ENCODE data around the gene RGL1.

The RGL1 gene

DNA sequence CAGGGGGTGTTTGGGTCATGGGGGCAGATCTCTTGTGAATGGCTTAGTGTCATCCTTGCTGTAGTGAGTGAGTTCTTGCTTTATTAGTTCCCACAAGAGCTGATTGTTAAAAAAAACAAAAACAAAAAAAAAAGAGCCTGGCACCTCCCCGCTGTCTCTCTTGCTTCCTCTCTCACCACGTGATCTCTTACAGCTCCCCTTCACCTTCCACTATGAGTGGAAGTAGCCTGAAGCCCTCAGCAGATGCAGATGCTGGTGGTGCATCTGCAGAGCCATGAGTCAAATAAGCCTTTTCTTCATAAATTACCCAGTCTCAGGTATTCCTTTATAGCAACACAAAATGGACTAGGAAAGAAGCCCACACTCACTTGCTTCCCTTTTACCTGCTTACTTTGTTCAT, 17.2 kb upstream of the RGL1 start:
- DNase-seq, result no peak

DNA sequence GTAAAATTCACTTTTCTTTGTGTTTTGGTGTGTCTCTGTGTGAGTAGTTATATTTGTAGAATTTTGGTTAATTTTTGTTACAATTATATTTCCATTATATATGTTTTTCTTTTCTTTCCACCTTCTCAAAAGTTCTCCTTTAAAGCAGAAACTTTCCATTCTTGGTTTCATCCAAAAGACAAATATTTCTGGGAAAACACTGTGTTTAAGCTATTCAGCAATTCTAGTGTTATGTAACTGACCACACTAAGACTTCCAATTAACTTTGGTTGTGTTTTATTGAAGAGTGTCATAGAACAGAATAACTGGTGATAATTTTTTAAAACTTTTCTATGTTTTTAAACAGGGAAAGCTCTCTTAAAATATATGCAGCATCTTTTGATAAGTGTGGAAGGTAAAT, 13.6 kb upstream of the RGL1 start:
- DNase-seq, result no peak

DNA sequence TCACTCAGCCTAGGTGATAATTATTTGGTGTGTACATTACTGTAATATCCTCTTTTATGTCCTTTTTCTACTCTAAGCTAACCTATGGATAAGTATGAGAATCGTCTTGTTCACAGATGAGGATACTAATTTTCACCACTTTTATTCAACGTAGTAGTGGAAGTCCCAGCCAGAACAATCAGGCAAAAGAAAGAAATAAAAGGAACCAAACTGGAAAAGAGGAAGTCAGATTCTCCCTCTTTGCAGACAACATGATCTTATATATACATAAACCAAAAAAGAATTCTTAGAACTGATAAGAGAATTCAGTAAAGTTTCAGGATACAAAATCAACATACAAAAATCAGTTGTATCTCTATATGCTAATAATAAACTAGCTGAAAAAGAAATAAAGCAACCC, 12.6 kb upstream of the RGL1 start:
- DNase-seq, result no peak

GRCh38 chr1:183794088-183794487, 10.8 kb upstream of the RGL1 start:
- no peak for DNase-seq

GRCh38 chr1:183800449-183800848, 4.5 kb upstream of the RGL1 start:
- no peak for DNase-seq

DNA sequence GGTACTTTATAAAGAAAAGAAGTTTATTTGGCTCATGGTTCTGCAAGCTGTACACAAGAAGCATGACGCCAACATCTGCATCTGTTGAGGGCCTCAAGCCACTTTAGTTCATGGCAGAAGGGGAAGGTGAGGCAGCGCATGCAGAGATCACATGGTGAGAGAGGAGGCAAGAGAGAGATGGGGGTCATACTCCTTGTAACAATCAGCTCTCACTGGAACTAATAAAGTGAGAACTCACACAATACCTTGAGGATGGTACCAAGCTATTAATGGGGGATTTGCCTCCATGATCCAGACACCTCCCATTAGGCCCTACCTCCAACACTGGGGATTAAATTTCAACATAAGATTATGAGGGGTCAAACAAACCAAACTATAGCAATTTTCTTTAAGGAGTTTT, 3.3 kb upstream of the RGL1 start:
- no peak for DNase-seq

- DNase-seq, result no peak
These were observed 533 bp upstream of the RGL1 start for GRCh38 chr1:183804387-183804786.

GRCh38 chr1:183806125-183806524, 1.2 kb downstream of the RGL1 start:
- DNase-seq, result no peak

DNA sequence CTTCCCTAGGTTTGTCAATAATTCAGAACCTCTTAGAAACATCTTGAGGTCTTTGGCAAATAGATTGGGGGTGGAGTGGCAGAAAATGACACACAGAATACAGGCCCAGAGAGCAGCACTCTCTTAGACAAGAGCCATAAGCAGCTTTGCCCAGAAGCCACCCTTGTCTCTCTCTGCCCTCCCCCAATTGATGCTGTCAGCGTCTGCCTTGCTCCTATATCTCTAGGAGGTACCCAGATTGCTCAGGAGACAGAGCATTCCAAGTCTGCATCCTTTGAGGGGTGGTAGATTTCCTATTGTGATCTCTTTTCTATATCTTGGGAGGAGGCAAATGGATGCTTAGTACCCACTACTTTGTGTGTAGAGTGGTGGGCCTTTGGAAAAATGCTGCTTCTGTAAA, 1.8 kb downstream of the RGL1 start:
- DNase-seq, result no peak

GRCh38 chr1:183807549-183808168, 2.7 kb downstream of the RGL1 start:
- DNase-seq, result no peak

- no peak for DNase-seq
These were observed 3.5 kb downstream of the RGL1 start for GRCh38 chr1:183808296-183809027.

- DNase-seq, result no peak
These were observed 5.2 kb downstream of the RGL1 start for GRCh38 chr1:183810121-183810520.

DNA sequence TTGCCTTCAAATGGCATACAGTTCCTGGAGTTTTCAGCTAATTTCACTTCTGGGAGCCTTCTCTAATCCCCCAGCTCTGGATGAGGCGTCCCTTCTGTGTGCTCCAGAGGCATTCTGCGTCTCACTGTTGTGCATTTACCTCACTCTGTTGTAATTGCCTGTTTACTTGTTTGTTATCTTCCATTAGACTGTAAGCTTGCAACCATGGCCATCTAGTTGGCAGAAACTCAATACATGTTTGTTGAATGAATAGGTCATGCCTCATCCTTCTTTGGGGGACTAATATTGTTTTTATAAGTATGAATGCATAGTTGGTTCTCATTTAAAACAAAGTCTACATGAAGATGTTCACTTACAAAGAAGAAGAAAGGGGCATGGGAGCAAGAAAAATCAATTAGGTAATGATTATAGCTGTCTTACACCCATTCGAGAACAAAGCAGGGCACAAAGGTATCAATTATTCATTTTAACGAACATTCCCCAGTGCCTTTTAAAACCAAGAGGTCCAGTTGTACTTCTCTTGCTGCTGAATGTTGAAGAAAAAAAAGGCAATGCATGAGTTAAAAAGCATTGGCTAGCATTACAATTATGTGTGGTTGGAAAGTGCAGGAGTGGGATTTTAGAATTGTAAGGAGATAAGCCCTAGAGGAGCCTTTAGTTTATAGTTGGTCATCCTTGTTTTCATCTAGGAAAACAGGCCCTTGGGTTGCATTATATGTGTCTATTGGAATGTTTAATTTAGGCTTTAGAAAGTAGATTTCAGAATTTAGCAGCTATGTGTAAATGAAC, 6.0 kb downstream of the RGL1 start:
- DNase-seq, result no peak

DNA sequence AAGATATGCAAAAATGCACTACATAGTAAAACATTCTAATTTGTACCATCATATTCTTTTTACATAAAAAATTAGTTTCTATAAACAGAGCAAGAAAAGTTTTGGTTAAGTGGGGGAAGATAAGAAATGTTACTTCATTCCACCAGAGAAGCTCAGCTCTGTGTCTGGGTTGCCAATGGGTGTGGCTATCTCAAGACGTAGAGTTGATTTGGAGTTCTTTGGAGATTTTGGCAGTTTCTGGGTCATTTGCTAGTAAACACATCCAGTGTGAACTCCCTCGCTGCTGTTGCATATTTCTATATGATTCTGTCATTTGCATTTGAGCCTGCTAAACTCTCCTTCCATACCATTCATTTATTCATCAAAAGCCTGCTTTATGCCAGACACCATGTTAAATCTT, 7.2 kb downstream of the RGL1 start:
- DNase-seq, result no peak

DNA sequence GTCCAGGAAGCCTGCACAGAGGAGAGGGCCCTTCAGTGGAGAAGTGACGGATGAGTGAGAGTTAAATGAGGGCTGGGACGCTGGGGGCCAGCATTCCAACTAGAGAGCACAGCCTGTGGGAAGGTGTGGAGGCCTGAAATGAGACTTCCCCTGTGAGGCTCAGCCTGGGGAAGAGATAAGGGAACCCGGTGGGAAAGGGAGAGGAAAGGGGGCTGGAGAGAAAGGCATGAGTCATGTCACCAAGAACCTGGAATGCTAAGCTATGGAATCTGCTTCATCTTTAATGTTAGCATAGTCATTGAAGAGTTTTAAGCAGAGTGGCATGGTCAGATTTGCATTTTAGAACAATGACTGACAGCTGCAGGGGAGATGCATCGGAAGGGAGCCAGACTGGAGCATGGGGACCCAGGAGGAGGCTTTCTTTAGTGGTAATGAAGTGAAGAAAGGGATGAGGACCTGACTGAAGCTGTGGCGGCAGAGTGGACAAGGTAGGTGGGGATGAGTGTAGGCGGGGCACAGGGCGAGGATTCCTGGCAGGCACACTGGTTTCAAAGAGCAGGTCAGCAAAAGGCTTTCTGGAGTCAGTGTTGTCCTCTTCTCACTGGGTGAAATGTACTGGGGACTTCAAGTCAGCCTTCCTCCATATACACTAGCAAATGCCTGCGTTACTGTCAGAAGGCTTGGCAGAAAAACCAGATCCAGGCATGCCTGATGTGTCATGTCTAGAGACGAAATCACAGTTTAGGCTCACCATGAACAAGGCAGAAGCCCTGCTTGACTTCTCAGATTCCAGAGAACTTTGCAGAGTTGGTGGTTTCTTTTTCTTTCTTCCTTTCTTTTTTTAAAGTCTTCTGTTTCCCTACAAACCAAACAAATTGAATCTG, 8.0 kb downstream of the RGL1 start:
- DNase-seq, result no peak

GRCh38 chr1:183814121-183814681, 9.3 kb downstream of the RGL1 start:
- DNase-seq, result no peak

- no peak for DNase-seq
These were observed 11.2 kb downstream of the RGL1 start for GRCh38 chr1:183816110-183816509.

DNA sequence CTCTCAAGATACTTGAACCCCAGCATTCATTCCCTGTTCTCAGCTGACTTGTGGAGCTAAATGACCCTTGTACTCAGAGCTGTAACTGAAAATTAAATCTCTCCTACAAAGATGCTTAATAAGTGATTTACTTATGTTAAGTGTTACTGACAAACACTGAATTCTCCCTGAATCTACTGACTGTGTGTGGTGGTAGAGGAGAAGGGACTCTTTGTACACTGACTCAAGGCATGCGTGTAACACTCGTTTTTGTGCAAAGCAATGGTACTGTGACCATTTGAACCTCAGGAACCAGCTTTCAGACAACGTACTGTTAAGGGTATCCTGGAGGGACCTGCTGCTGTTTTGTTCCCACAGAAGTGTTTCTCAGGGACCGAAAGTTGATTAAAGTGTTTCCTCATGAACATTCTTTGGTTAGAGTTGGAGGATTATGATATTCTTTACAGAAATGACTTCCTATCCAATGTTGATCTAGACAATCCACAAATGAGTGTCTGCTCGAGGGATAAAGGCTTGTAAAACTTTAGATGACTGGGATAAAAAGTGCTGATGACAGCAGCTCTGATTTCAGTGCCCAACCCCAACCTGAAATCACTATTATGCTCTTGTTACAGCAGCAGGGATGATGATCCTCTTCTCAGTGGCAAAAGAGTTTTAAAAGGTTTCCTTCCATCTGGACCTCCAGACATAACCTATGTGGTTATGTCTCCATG, 12.8 kb downstream of the RGL1 start:
- no peak for DNase-seq

GRCh38 chr1:183819059-183819458, 14.1 kb downstream of the RGL1 start:
- no peak for DNase-seq

- DNase-seq, result no peak
These were observed 16.5 kb downstream of the RGL1 start for GRCh38 chr1:183821309-183821888.

DNA sequence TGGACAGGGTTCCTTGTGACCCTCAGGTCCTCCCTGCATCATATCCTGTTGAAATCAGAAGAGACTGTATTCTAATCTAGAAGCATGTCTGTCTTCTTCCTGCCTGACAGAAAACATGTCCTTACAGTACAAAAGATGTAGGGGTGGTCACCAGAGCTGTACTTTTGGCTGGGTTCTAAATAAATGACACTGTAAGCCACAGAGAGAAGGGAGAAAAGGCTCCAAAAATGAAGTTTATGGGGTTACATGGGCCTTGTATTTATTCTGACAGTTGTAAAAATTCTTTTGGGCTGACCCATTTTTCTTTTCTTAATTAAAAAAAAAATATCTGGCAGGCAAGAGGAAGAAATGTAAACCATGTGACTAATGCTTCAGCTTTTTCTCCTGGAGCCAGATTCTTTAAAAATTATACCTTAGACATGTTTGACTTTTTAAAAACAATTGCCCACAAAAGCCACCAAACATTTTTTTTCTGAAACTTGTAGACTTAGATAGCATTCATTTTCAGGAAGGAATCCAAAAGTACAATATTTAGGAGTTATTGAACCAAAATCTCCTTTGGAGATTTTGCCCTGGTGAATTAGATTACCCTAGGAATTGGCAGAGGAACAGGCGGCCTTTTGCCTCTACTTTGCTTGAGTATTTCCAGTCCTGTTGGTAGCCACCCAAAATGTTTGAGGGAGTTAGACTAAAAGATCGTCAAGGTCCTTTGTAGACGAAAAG, 17.1 kb downstream of the RGL1 start:
- no peak for DNase-seq
